GM18858 (cell line): ENCODE results near the gene TMEM185A.
"Not testable (repeated sequence)": the region's sequence is repeated elsewhere in the genome, so short reads cannot be mapped to it uniquely, and the experiment has no call there.

ENCODE experiments used
- ATAC-seq: cut with Tn5 transposase; IDR thresholded peaks from one replicate; pipeline ENCODE4 v1.9.1; 2021; ENCODE audit not compliant: unreplicated experiment

TMEM185A gene

DNA sequence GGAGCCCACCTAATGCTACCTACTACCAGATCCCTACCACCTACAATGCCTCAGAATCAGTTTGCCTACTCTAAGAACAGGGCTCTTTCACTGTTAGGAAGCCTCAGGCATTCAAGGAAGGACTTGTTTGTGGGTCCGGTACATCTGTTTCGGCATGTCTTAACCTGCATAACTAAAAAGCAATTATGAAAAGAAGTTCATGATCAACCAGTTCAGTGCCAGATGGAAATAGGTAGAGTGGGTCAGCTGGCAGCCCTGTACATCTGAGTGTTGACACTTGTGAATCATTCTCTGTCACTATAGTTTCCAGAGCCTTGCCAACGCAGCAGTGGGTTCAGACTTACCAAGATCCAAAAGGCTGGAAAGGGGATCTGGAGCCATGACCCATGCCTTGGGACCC, 3.3 kb downstream of the TMEM185A start:
- no peak for ATAC-seq

DNA sequence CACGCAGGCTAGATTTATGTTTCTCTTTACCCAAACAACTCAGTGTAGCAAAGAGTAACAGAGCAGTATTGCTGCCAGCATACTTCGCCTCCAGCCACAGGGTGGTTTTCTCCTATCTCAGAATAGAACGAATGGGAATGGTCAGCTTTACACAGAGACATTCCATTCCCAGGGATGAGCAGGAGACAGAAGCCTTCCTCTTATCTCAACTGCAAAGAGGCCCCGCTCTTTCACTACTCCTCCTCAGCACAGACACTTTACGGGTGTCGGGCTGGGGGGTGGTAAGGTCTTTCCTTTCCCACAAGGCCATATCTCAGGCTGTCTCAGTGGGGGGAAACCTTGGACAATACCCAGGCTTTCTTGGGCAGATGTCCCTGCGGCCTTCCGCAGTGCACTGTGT, 4.8 kb downstream of the TMEM185A start:
- ATAC-seq: not testable (repeated sequence)

DNA sequence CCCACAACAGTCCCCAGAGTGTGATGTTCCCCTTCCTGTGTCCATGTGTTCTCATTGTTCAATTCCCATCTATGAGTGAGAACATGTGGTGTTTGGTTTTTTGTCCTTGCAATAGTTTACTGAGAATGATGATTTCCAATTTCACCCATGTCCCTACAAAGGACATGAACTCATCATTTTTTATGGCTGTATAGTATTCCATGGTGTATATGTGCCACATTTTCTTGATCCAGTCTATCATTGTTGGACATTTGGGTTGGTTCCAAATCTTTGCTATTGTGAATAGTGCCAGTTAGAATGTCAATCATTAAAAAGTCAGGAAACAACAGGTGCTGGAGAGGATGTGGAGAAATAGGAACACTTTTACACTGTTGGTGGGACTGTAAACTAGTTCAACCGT, 11.9 kb downstream of the TMEM185A start:
- not testable (repeated sequence) for ATAC-seq

DNA sequence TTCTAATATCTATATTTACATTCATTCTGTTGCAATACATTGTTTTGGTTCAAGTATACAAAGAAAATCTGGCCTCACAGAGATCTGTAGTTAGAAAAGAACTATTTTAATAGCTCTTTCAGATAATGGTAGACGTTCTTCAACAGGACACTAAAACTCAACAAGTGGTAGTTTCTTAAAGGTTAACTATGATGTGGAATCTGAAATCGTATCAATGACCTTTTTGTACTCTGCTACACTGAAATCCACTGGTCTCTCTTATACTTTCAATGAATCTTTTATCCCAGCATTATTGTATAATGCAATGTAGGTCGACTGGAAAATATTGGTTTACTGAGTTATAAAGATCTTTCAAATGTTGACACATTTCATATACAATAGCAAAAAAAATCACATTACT, 12.7 kb downstream of the TMEM185A start:
- no peak for ATAC-seq

DNA sequence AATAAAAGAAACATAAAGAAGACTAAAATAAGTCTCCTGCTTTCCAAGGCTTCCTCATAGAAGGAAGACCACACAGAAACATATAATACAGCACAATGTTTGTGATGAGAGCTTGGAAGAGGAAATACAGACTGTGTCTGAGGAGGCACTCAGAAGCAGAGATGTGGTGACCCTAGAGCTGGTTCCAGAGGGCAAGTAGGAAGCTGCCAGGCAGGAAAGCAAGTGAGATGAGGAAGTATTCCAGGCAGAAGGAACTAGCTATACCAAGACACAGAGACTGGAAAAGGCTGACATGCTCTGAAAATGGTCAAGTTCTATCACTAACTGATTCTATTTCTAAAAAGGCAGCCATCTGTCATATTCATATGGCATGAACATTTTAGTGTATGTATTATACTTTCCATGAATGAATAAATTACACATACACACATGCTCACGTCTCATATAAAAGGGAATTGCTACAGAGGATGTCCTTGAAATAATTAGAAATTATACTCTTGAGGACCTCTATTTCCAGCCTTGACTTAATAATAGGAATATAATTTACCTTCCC, 19.9 kb downstream of the TMEM185A start:
- no peak for ATAC-seq

DNA sequence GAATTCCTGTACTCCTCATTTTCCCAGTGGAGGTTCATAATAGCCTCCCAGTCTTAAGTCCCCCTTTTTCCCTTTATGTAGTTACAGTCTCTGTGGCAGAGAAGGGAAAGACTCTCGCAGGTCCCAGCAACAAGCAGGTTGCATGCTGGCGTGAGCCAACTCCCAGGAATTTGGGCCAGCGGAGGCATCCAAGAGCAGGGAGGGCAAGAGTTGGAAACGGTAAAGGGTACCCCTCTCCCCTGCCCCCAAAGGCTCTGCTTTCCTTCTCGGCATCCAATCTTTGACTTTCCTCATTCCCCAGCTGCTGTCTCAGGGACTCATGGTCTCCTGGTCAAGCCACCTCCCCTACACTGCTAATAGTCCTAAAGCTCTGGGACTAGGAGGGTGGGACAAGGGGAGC, 21.1 kb downstream of the TMEM185A start:
- no peak for ATAC-seq

DNA sequence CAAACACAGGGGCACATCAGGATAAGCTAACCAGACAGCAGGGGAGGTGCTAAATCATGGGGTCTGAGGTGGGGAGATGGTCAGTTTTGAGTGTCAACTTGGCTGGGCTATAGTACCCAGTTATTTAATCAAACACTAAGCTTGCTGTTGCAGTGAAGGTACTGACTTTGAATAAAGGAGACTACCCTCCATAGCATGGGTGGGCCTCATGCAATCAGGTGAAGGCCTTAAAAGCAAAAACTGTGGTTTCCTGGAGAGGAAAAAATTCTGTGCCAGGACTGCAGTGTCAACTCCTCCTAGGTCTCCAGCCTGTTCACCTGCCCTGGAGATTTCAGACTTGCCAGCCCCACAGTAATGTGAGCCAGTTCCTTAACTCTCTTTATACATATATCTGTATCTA, 23.9 kb downstream of the TMEM185A start:
- no peak for ATAC-seq

DNA sequence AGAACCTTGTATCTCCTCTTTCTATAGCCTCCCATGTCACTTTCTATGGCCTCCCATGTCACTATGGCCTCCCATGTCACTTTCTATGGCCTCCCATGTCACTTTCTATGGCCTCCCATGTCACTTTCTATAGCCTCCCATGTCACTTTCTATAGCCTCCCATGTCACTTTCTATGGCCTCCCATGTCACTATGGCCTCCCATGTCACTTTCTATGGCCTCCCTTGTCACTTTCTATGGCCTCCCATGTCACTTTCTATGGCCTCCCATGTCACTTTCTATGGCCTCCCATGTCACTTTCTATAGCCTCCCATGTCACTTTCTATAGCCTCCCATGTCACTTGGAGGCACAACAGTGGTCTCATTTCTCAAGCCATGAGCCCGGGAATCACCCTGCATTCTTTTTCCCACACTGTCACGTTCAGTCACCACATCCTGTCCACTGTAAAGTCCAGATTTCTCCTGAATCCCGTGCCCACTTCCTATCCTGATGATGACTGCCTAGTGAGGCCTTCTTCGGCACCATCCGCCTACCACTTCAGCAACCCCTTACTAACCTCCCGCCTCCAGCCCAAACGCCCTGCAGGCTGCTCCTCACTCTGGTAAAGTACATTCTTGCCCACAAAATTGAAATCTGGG, 26.2 kb downstream of the TMEM185A start:
- not testable (repeated sequence) for ATAC-seq

DNA sequence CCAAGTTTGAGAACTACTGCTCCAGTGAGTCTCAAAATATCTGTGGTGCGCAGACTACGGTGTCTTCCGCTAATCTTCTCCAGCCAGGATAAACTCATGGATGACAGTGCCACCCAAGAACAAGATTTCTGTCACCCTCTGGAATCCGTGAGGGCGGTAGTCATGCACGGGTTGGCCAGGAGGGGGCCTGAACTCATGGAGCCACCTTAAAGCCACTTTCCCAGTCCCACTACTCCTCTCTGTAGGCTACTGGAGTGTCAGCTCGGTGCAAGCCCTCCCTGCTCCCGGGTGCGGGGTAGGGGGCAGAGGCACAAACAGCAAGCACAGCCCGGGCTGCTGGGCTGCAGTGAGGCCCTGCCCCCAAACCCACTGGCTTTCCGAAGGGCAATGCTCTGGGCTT, 33.0 kb downstream of the TMEM185A start:
- not testable (repeated sequence) for ATAC-seq

DNA sequence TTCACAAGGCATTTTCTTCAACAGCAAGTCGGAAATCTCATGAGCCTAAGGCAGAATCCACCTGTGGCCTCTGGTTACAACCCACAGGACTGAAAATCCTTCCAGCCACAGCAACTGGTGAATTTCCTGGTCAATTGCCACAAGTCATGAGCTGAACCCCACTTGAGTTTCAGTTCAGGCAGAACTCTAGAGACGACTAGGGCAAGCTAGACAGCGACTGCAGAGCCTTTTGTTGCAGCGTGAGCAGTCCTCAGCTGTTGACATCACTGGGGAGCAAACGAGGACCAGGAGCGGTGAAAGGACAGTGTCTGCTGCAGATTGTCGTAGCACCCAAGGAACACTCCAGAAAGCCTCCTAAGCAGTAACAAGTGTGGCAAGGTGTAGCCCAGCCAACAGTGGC, 35.6 kb downstream of the TMEM185A start:
- ATAC-seq: not testable (repeated sequence)

DNA sequence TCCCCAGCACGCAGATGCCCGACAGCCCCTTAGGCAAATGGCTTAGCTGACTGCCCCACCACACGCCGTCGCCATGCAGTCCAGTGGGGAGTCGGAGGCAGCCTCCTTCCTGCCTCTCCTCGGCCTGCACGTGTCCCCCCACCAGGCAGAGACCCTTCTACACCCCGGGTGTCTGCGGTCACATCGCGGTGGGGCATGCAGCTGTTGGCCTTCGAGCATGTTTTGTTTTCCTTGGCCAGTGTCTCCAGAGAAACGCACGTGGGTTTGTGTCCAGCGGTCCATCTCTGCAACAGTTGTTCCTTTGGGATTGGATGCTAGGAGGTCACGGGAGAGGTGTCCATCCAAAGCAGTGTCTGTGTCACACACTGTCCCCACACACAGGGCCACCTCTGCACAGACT, 36.4 kb downstream of the TMEM185A start, which contains the start of gene HSFX2:
Gene HSFX2, minus strand, starts transcription at position 101 of the 400 bp plus-strand sequence. CDS start 614 bp downstream, outside the sequence.
- not testable (repeated sequence) for ATAC-seq

DNA sequence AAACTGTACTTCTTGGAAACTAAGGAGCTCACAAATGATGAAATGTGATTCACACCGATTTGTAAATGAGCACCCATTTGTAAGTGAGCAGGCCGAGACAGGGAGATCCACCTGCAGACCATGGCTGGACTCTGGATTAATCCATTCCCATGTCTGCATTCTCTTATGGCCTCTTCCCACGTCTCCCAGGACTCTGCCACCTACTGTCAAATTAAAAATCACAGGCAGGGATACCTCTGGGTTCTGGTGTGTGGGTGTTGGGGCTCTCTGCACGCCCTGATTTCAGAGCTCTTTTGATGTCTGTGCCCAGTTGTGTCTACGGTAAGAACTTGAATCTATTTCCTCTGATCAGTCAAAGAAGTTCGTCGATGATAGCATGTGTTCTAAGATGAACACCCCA, 40.6 kb downstream of the TMEM185A start:
- not testable (repeated sequence) for ATAC-seq

DNA sequence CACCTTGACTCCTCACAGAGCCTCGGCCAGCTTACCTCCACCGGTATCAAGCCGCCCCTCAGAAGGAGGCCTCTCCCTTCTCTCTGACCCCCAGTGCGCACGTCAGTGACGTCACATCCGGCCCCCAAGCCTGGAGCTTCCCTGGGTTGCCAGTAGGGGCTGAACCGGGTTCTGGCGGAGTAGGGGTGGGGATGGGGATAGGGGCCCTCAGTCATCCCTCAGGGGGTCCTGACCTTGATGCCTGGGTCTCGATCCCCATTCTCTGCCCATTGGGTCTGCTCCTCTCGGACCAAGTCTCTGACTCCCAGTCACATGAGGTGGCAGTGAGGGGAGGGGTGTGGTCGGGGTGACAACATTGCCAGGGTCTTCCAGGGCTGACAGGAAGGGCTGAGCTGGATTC, 44.2 kb downstream of the TMEM185A start, which contains the start of gene MAGEA9B:
Gene MAGEA9B, minus strand, starts transcription at position 101 of the 400 bp plus-strand sequence. CDS start 4,280 bp downstream, outside the sequence.
- not testable (repeated sequence) for ATAC-seq

DNA sequence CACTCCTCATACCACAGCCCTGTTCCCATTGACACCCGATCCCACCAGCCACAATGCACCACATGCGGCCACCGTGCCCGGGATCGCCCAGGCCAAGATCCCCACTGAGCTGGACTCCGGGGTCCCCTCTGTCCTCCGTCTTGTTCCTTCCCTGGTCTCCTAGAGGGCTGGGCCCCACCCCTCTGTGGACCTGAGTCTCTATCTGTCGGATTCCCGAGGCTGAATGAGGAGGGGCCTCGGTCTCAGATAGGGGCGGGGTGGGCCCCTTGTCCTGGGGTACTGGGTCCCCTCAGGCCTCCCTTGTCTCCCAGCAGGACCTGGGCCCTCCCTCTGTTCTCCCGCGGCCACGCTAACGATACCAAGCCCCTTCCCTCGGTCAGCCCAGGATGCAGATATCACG, 46.0 kb downstream of the TMEM185A start:
- not testable (repeated sequence) for ATAC-seq

DNA sequence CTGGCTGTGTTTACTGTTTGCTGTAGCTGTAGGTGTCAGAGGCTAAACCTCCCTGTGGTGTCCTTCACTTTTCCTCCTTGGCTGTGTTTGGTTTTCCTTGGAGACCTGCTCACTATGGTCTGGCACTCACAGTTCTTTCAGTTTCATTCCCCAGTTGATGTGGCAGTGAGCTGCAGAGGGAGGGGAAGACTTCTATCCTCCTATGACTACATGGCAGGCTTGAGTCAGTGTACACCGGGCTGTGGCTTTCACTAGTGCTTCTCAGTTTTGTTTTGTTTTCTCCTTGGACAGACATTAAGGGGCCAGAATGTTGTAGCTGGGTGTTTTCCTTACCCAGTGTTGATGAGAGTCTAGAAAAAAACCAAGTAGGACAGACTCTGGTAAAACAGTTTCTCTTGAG, 58.1 kb downstream of the TMEM185A start:
- ATAC-seq: peak; percentile 100

DNA sequence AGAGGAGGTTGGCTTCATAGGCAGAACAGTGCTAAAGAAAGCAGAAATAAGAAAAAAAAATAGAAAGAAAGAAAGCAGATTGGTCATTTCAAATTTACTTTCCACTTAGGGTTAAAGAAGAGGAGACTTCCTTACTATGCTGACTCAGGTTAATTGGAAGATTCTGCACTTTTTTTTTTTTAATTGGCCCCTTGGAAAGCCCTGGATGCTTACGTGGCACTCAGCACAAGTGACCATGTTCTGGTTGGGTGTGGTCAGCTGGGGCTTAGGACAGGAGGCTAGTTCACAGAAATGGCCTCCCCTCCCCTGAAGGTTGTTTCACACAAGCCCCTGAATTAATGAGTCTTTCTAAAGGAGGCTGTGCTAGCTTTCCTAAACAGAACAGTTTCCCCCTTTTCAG, 58.8 kb downstream of the TMEM185A start:
- ATAC-seq: no peak

DNA sequence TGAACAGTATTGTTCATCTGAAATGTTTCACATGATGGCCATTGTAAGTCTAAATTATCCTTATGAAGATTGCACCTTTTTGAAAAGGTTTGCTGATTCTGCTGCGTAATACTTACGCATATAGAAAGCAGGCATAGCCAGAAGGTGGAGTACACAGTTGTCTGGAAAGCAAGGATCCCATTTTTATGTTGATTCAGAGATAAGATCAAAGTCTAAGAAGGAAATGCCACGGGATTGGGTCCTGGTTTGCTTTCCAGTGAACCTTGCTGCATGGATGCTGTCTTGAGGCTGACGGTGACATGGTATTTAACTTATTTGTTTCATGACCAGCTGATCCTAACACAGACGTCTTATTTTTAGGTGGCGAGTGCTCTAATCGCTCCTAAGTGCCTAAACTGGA, 59.8 kb downstream of the TMEM185A start:
- ATAC-seq: no peak

DNA sequence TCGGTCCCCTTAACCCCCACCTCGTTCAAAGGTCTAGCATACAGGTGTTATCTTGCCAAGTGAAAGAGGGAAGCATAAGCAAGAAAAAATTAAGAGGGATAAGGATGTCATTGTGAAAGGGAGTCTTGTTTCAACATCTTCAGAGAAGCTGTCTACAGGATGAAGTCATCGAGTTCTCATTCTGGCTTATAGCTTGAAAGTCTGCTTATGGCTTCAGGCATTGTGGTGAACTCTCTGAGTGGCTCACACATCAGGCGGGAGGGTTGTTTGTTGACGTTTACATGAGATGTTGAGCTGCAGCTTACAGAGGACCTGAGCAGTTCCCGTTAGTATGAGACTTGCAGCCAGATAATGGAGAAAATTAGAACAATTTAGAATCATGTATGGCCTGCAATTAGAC, 60.9 kb downstream of the TMEM185A start:
- ATAC-seq: no peak

DNA sequence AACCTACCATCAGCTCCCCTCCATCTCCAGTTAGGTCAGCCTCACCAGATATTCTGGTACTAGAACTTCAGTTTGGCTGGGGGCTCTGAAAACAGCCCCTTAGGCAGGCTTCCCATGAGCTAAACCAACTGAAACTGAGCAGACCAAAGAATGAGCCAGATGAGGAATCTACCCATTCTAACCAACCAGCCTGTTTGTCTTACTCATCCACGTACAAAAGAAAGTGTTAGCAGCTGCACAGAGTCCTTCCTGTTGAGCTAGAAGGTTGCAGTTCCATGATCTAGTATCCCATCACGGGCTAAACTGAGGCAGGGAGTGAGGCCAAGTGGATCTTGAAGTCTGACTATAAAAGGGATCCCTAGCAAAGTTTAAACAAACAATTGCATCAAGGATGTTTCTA, 61.8 kb downstream of the TMEM185A start:
- ATAC-seq: no peak

DNA sequence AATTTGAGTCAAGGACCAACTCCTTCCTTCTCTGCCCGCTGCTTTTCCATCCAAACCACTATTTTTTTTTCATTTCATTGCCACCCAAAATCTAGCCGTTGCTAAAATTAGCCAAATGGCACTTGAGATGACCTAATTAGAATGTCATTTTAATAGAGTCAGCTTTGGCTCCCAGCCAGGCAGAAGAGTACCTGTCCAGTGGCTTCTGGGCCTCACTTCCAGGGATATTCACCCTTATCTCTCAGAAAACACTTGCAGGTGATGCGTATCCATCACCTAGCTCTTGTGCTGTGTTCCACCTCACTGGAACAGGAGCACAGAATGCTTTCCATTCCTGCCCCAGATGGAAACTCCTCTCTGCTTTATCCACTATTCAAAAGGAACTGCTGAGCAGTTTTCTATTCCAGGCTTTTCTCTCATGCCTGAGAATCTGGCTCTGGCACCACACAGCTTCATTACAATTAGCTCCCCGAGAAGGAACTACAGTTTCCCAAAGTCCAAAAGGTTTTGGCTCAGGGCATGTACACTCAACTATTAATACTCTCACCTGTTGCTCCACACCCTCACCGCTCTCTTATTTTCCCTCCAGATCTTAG, 62.8 kb downstream of the TMEM185A start:
- no peak for ATAC-seq

DNA sequence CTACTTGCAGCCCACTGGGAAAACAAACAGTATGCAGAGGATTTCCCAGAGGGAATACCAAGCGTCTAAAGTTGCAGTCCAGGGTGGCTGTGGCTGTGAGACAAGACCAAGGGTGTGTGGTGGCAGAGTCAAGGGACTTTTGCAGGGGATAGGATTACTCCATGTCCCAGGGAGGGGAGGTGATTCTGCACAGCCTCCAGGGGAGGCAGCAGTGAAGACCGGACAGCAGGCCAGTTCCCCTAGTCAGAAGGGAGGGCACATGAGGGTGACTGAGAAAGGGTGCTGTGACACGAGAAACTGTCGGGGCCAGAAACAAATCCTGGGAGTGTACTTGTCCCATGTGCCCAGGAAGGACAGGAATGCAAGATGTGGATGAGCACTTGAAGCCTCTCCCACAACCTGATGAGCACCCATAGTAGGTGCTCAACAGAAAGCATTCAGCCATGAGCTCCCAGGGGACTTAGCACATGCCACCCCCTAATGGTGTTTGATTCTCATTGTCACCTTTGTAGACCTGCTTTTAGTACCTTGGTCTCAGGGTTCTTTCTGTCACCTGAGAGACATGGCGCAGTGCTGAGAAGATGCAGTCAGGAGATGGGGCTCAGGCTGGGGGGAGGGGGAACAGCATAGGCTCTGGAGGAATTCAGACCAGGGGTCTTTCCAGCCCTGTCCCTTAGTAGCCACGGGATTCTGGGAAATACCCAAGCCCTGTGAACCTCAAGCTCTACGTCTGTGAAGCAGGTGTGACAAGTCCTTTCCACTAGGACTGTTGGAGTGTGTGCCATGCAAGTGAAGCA, 63.8 kb downstream of the TMEM185A start:
- no peak for ATAC-seq

DNA sequence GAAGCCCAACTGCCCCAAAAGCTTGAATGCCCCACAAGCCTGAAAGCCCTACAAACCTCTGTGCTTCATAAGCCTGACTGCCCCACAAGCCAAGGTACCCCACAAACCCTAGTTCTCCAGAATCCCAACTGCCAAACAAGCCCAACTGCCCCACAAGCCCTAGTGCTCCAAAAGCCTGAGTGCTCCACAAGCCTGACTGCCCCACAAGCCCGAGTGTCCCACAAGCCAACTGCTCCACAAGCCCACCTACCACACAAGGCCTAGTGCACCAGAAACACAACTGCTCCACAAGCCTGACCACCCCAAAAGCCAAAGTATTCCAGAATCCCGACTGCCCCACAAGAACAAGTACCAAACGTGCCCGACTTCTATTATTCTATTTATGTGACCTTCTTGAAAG, 68.2 kb downstream of the TMEM185A start:
- no peak for ATAC-seq
